Ectodermal cell (in vitro differentiated cells): ENCODE measurements around the gene PGLYRP1.

ENCODE experiments used
- H3K27ac ChIP-seq: 2 replicates; pipeline ENCODE4 v1.7.0; 2013; ENCODE audit warnings: mild to moderate bottlenecking, low read depth, low read length; ENCODE audit not compliant: insufficient read depth, poor library complexity, severe bottlenecking
- H3K27me3 ChIP-seq: 2 replicates; pipeline ENCODE4 v1.7.0; 2013; ENCODE audit warnings: mild to moderate bottlenecking, low read length; ENCODE audit not compliant: insufficient read depth, control insufficient read depth, poor library complexity, severe bottlenecking
- H3K36me3 ChIP-seq: one replicate; pipeline ENCODE4 v1.7.0; 2013; ENCODE audit warnings: low read length; ENCODE audit not compliant: control insufficient read depth, insufficient read depth
- H3K4me1 ChIP-seq: one replicate; pipeline ENCODE4 v1.7.0; 2013; ENCODE audit warnings: low read length; ENCODE audit not compliant: control insufficient read depth, insufficient read depth
- H3K4me3 ChIP-seq: 2 replicates; pipeline ENCODE4 v1.7.0; 2013; ENCODE audit warnings: low read depth, low read length, control low read depth; ENCODE audit not compliant: insufficient read depth
- H3K9me3 ChIP-seq: 2 replicates; pipeline ENCODE4 v1.7.0; 2013; ENCODE audit warnings: mild to moderate bottlenecking, low read length, moderate library complexity; ENCODE audit not compliant: control insufficient read depth
- WGBS, 2 experiments: methylation state at CpG; one replicate each; pipeline ENCODE4 v1.1.7; 2013; ENCODE audit warnings: missing lambda C conversion rate in 2 of 2; 5-methylcytosine and 5-hydroxymethylcytosine counted together

The PGLYRP1 gene

DNA sequence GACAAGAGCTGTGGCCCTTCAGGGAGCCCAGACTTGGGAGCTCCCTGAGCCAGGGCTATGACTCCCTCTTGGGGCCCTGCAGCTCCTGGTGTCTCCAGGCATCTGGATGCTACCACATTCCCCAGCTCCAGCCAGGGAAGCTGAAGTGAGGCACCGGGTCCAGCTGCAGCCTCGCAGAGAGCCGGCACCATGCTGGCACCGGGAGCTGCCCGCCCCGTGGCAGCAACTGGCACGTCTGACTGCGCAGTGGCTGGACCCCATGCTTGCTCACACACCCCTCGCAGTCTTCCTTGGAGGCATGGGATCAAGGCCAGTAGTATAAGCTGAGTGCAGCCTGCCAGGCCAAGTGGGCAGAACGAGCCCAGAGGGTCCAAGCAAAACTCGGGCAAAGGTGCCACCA is 10.5 kb upstream of the PGLYRP1 start:
- Histone ChIP-seq H3K4me1 (peaks cover 12% of the 10 kb centered on the region), H3K4me3 (no peak overlapping the region), H3K9me3 (no peaks in the 10 kb centered on the region), H3K27me3 (no peaks in the 10 kb centered on the region), H3K36me3 (peaks cover 8% of the 10 kb centered on the region), H3K27ac (no peak overlapping the region)
- 95 to 96% methylated on average over 11 of the region's 11 CpGs for WGBS, 2 experiments

DNA sequence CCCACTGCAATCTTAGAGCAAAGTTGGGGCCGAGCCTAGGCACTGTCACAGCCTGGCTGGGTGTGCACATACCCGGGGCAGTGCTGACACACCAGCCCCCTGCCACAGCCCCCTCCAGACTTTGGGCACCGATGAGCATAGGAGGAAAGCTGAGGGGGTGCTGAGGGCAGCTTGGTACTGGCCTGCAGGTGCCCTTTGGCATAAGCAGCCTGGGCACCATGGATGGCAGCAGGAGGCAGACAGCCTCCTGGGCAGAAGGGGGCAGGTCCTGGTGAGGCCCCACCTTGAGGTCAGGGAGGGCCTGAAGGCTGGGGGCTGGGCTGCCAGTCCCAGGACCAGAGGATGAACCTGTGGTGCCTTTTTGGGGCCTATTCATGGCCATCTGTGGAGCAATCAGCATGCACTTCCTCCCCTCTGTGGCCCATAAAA is 9.8 kb upstream of the PGLYRP1 start:
- H3K9me3 ChIP-seq = no peaks in the 10 kb centered on the region
- H3K4me3 ChIP-seq = no peak overlapping the region
- H3K27ac ChIP-seq = no peak overlapping the region
- H3K27me3 ChIP-seq = no peaks in the 10 kb centered on the region
- peaks cover 8% of the 10 kb centered on the region for H3K36me3 ChIP-seq
- 94 to 96% methylated on average over 3 of the region's 3 CpGs for WGBS, 2 experiments
- H3K4me1 ChIP-seq = peaks cover 12% of the 10 kb centered on the region

DNA sequence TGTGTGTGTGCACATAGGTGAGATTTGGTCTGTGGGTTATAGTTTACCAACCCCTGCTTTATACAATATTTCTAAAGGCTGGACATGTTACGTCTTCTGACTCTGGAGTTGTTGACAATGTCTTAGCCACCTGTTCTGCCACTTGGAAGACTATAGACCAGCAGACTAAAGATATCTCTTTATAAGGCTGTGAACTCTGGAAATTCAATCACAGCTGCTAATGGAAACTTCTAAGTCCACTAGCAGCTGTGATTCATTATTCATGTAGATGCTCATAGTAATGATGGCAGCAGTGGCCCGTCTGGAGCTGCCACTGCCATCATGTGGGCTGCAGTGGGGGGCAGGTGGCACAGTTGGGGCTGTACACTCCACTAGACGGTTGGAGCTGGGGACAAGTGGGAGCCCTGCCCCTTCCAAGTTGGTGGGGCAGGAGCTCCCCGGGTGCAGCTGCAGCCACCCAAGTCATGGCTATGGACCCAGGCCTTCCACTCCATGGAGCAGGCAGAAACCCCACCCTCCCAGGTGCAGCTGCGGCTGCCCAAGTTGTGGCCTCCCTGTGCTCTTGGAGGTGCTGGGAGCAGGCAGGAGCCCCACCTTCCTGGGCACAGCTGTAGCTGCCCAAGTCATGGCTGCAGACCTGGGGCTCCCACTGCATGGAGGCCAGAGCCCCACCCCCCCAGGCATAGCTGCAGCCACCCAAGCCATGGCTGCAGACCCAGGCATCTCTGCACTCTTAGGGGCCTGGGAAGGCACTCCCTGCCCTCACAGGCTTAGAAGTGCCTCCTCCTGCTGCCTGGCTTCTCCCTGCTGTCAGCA is 9.1 kb upstream of the PGLYRP1 start:
- peaks cover 12% of the 10 kb centered on the region for H3K4me1 ChIP-seq
- 92 to 96% methylated on average over 5 of the region's 5 CpGs for WGBS, 2 experiments
- H3K36me3 ChIP-seq = peaks cover 8% of the 10 kb centered on the region
- no peak overlapping the region for H3K27ac ChIP-seq
- no peaks in the 10 kb centered on the region for H3K27me3 ChIP-seq
- no peaks in the 10 kb centered on the region for H3K9me3 ChIP-seq
- no peak overlapping the region for H3K4me3 ChIP-seq

DNA sequence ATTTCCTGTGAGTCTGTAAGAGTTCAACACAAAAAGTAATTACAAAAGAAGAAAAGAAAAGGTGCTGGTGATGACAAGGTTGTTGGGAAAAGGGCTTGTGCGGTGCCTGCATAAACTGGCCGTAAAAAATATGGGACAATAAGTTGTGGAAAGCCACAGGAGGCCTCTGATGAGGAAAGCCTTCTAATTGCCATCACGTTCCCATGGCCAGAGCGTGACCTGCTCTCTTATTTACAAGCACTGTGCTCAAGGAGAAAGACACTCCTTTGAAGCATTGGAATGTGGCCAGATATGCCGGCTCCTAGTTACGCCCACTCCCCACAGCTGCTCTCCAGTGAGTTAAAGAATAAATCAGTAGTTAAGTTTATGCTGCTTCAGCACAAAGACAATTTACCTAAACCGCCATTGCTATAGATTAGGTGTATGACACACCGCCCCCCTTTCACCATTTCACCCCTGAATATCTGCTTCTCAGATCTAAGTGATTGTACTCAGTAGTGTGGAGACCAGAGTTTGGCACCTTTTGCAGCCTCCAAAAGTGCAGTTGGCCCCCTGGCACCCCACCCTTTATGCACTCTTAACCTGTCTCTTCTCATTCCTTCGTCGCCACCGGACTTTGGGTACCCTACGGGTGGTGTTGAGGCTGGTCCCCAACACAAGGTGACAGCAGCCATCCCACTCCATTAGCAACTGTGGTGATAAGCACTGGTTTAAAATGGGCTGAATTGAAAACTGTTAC is 8.1 kb upstream of the PGLYRP1 start:
- Histone ChIP-seq H3K27ac (peak overlapping the region; percentile 11), H3K27me3 (no peaks in the 10 kb centered on the region), H3K9me3 (no peaks in the 10 kb centered on the region), H3K4me1 (peaks cover 12% of the 10 kb centered on the region), H3K4me3 (no peak overlapping the region), H3K36me3 (peaks cover 8% of the 10 kb centered on the region)
- 74 to 79% methylated on average over 12 of the region's 12 CpGs for WGBS, 2 experiments

DNA sequence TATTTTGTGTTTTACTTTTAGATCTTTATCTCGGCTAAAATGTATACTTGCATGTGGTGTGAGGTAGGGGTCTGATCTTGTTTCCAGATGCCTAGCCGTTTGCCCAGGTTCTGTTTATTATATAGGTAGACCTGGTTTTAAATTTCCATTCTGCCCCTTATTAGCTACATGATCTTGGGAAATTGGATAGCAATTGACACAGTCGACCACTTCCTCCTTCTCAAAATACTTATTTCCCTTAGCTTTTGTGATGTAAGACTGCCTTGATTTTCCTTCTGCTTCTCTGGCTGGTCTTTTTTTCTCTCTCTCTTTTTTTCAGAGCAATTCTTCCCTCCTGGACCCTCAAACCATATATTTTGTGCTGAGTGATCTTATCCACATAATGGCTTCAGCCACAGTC is 3.0 kb upstream of the PGLYRP1 start:
- Histone ChIP-seq H3K27me3 (no peaks in the 10 kb centered on the region), H3K36me3 (no peaks in the 10 kb centered on the region), H3K4me3 (no peak overlapping the region), H3K4me1 (peaks cover 7% of the 10 kb centered on the region), H3K27ac (no peak overlapping the region), H3K9me3 (no peaks in the 10 kb centered on the region)
- 86 to 94% methylated on average over 2 to 3 of the region's 3 CpGs for WGBS, 2 experiments

DNA sequence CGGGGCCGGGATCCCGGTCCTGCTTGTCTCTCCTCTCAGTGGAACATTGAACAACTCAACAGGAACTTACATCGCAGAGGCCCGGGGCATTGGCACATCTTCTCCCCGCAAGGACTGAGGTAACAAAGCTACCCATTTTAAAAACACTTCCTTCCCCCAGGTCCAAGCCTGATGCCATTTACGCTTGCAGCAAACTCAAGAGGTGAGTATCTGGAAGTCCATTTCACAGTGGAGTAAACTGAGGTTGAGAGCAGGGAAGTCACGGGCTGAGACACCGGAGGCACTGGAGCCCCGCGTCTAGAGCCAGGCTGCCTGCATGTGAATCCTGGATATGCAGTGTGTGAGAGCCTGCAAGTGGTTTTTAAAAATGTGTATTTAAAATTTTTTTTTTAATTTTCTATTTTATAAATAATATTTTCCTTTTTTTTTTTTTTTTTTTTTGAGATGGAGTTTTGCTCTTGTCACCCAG is 492 bp upstream of the PGLYRP1 start:
- no peaks in the 10 kb centered on the region for H3K9me3 ChIP-seq
- no peaks in the 10 kb centered on the region for H3K36me3 ChIP-seq
- no peaks in the 10 kb centered on the region for H3K27me3 ChIP-seq
- 94% methylated on average over 11 of the region's 11 CpGs for WGBS, 2 experiments
- H3K27ac ChIP-seq = no peak overlapping the region
- no peak overlapping the region for H3K4me3 ChIP-seq
- no peaks in the 10 kb centered on the region for H3K4me1 ChIP-seq

DNA sequence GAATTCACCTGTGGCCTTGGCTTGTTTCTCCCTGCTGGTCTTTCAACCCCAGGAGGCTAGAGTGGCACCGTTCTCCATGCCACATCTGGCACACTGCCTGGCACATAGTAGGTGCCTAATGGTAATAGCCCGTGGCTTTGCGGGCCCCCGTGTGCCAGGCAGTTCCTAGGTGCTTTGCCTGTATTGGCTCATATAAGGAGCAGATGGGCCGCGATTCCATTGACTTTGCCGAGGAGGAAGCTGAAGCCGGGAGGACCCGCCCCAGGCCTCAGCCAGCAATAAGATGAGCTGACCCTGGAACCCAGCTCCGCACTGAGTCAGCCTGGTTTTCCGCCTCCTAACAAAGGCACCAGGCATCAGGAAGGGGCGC is 807 bp downstream of the PGLYRP1 start:
- no peak overlapping the region for H3K4me3 ChIP-seq
- H3K4me1 ChIP-seq = no peaks in the 10 kb centered on the region
- H3K9me3 ChIP-seq = no peaks in the 10 kb centered on the region
- no peaks in the 10 kb centered on the region for H3K27me3 ChIP-seq
- WGBS, 2 experiments = 87 to 90% methylated on average over 12 of the region's 12 CpGs
- no peaks in the 10 kb centered on the region for H3K36me3 ChIP-seq
- H3K27ac ChIP-seq = no peak overlapping the region

DNA sequence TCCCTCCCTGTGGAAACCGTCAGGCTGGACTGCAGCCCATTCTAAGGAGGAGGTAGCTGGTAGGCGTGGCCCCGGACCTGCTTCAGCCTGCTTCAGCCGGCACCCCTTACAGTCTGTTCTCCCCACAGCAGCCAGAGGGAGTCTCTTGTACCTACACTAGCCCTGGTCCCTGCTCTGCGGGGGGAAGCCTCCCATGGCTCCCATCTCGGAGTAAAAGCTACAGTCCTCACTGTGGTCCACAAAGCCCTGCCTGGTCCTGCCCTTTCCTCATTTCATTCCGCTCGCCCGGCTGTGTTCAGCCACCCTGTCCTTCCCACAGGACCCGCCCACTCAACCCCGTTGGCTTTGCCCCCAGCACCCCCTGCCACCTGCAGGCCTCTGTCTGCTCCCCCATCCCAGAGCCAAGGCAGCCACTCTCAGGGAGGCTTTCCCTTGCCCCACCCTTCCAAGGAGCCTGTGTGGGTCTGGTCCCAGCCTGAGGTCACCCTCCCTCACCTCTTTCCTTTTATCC is 1.3 kb downstream of the PGLYRP1 start:
- H3K27ac ChIP-seq = no peak overlapping the region
- H3K27me3 ChIP-seq = peaks cover 1% of the 10 kb centered on the region
- no peaks in the 10 kb centered on the region for H3K36me3 ChIP-seq
- no peaks in the 10 kb centered on the region for H3K4me1 ChIP-seq
- H3K4me3 ChIP-seq = no peak overlapping the region
- WGBS, 2 experiments = 80% methylated on average over 11 of the region's 11 CpGs
- no peaks in the 10 kb centered on the region for H3K9me3 ChIP-seq

DNA sequence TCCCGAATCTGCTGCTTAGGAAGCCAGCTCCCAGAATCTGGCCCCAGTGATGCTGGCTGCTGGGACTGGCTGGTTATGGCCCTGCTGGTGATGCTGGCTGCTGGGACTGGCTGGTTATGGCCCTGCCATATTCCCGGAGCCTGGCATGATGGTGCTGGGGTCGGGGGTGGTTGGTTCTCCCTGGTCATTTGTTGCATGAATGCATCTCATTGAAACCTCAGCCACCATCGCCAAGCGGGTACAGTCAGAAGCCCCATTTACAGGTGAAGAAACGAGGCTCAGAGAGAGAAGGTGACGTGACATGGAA is 2.1 kb downstream of the PGLYRP1 start:
- H3K4me1 ChIP-seq = no peaks in the 10 kb centered on the region
- WGBS, 2 experiments = 94 to 98% methylated on average over 7 of the region's 7 CpGs
- H3K4me3 ChIP-seq = no peak overlapping the region
- no peaks in the 10 kb centered on the region for H3K36me3 ChIP-seq
- H3K9me3 ChIP-seq = no peaks in the 10 kb centered on the region
- H3K27me3 ChIP-seq = peaks cover 9% of the 10 kb centered on the region
- H3K27ac ChIP-seq = no peak overlapping the region

DNA sequence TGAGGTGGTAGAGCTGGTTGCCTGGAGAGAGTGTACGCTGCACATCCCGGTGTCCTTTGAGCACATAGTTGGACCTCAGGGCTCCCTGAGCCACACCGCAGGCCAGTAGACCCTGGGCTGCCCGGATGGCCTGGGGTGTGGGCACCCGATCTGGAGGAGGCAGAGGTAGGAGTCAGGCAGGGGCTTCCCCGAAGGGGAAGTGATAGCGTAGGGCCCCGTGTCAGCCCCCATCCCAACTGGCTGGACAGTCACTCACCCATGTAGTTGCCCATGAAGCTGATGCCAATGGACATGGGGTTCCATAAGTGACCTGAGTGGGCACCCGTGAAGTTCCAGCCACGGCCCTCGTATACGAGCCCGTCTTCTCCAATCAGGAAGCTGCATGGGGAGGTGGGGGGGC is 3.6 kb downstream of the PGLYRP1 start:
- no peaks in the 10 kb centered on the region for H3K36me3 ChIP-seq
- no peaks in the 10 kb centered on the region for H3K9me3 ChIP-seq
- H3K4me3 ChIP-seq = no peak overlapping the region
- no peak overlapping the region for H3K27ac ChIP-seq
- WGBS, 2 experiments = 93 to 97% methylated on average over 13 of the region's 13 CpGs
- peaks cover 24% of the 10 kb centered on the region for H3K27me3 ChIP-seq
- peaks cover 5% of the 10 kb centered on the region for H3K4me1 ChIP-seq
